ENCODE results near the gene XK.

The XK gene

GRCh38 chrX:37684426-37684825, 1.2 kb upstream of the XK start:
- no peak for DNase-seq

GRCh38 chrX:37684973-37685372, 618 bp upstream of the XK start:
- peak; percentile 18 for DNase-seq

- peak; percentile 52 for DNase-seq
Measured at GRCh38 chrX:37686369-37686995, 891 bp downstream of the XK start.

GRCh38 chrX:37686996-37687395, 1.4 kb downstream of the XK start:
- DNase-seq: peak; percentile 35

- DNase-seq: peak; percentile 72
Measured at GRCh38 chrX:37690119-37690518, 4.5 kb downstream of the XK start.

GRCh38 chrX:37692918-37693317, 7.3 kb downstream of the XK start:
- DNase-seq: no peak

GRCh38 chrX:37697169-37697760, 11.7 kb downstream of the XK start:
- DNase-seq: no peak

- DNase-seq: no peak
Measured at GRCh38 chrX:37701588-37701987, 16.0 kb downstream of the XK start.

- no peak for DNase-seq
Measured at GRCh38 chrX:37711991-37712390, 26.4 kb downstream of the XK start.

GRCh38 chrX:37712458-37712857, 26.9 kb downstream of the XK start:
- DNase-seq: no peak

- no peak for DNase-seq
Measured at GRCh38 chrX:37714479-37714878, 28.9 kb downstream of the XK start.

GRCh38 chrX:37716602-37717001, 31.0 kb downstream of the XK start:
- peak; percentile 54 for DNase-seq

- DNase-seq: peak; percentile 15
Measured at GRCh38 chrX:37717708-37718107, 32.1 kb downstream of the XK start.

GRCh38 chrX:37722595-37722994, 37.0 kb downstream of the XK start:
- no peak for DNase-seq

GRCh38 chrX:37726346-37726745, 40.8 kb downstream of the XK start:
- no peak for DNase-seq

- peak; percentile 81 for DNase-seq
Measured at GRCh38 chrX:37745354-37745753, 59.8 kb downstream of the XK start.

GRCh38 chrX:37745835-37746217, 60.2 kb downstream of the XK start:
- DNase-seq: no peak

- peak; percentile 57 for DNase-seq
Measured at GRCh38 chrX:37746218-37746941, 60.8 kb downstream of the XK start.

- no peak for DNase-seq
Measured at GRCh38 chrX:37746951-37747350, 61.4 kb downstream of the XK start.

- no peak for DNase-seq
Measured at GRCh38 chrX:37752281-37752680, 66.7 kb downstream of the XK start.

- DNase-seq: peak; percentile 33
Measured at GRCh38 chrX:37752936-37753335, 67.3 kb downstream of the XK start.

GRCh38 chrX:37753384-37753783, 67.8 kb downstream of the XK start:
- peak; percentile 68 for DNase-seq

- no peak for DNase-seq
Measured at GRCh38 chrX:37754516-37754915, 68.9 kb downstream of the XK start.

- DNase-seq: peak; percentile 72
Measured at GRCh38 chrX:37755025-37755424, 69.4 kb downstream of the XK start.

All from hematopoietic multipotent progenitor cell treated with erythropoietin and hydrocortisone succinate and interleukin-3 and kit ligand, for 6 days (in vitro differentiated cells).